Measurements from ENCODE around the gene ANXA1.

ANXA1 gene

DNA sequence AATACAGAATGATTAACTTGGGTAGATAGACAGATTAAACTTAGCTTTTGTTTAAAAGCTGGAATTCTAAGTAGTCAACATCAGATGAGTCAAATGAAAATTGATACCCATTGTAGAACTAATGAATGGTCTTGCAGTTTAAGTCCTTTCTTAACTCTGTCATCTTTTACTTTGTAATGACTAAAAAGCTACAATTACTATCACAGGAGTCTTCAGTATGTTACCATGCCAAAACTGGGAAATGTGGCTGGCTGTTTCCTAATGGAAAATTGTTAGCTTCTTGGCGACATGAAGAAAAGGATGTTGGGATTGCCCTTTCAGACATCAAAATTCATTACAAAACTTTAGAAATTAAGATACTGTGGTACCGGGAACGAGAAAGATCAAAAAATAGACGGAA is 20.2 kb upstream of the ANXA1 start:
- peaks cover 31% of the 10 kb centered on the region for H3K4me1 Mint-ChIP-seq
- H3K4me3 Mint-ChIP-seq, result peak overlapping the region; percentile 71
- H3K36me3 Mint-ChIP-seq, result no peaks in the 10 kb centered on the region
- no peaks in the 10 kb centered on the region for H3K9me3 Mint-ChIP-seq
- H3K27ac Mint-ChIP-seq, result peak overlapping the region; percentile 92
- no peak for DNase-seq
- H3K27me3 Mint-ChIP-seq, result no peaks in the 10 kb centered on the region
- CTCF ChIA-PET, result interaction anchor here (1.1 to 1.7 kb wide), 5 partner anchors 11 to 24 kb away, joined by 3 to 7 read pairs (median 4); no protein-coding TSS in a partner anchor

DNA sequence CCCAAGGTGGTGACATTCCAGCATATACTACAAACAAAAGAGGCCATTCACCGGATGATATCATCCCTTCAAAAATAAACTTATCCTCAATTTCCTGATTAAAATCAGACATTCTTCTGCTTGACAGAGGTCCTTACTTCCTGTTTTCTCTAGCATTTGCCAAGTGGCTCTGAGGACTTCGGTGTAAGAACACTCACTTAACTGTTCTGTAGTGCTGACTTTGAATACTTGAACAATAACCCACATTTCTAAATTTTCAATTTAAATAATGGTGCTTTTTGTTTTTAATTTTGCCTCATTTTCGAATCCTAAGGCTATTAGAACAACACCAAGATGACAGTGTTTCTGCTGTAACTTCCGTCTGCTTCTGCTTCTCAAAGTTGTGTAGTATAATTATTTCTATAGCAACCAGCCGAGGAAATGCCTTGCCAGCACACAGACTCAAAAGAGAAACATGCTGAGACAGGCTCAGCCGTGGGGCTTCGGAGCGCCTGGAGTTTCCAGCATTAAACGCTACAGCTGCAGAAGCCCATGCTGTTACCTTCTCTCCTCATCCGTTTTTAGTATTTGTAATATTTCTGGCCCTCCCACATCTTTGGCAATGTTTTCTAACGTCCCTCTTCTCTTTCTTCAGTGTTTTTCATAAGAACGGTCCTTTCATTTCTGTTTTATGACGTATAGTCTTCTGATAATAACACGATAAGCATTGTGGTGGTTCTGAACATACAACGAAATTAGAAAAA is 19.5 kb upstream of the ANXA1 start:
- CTCF ChIA-PET, result interaction anchor here (1.1 to 1.7 kb wide), 6 partner anchors 12 to 25 kb away, joined by 3 to 7 read pairs (median 4); no protein-coding TSS in a partner anchor

DNA sequence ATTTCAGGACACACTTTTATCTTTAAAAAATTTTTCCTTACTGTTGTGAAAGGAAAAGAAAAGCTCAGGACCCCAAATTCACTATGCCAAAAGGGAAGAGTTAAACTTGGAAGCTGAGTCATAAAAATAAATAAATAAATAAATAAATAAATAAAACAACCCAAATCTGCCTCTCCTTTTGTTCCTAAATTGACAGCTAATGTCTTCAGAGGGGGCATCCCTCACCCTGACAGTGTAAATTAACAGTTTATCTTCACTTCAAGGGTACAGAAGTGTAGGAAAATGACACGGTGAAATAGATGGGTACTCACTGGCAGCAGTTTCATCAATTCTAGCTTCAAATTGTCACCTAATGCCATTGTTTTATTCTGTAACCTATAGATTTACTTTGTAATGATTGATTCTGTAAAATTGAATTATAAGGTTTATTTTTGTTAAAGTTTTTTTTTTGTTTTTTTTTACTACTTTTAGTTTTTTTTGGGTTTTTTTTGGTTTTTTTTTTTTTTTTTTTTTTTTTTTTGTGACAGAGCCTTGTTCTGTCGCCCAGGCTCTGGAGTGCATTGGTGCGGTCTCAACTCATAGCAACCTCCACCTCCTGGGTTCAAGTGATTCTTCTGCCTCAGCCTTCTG is 18.5 kb upstream of the ANXA1 start:
- Mint-ChIP-seq H3K4me1 (peaks cover 31% of the 10 kb centered on the region), H3K36me3 (no peaks in the 10 kb centered on the region), H3K9me3 (no peaks in the 10 kb centered on the region), H3K27me3 (no peaks in the 10 kb centered on the region), H3K4me3 (peak overlapping the region; percentile 71), H3K27ac (peak overlapping the region; percentile 92)
- CTCF ChIA-PET, result interaction anchor here (1.2 to 1.4 kb wide), 2 partner anchors 11 to 22 kb away, joined by 5 read pairs; no protein-coding TSS in a partner anchor
- no peak for DNase-seq

More for the DNA sequence above, 19.5 kb upstream of the ANXA1 start:
- no peaks in the 10 kb centered on the region for H3K9me3 Mint-ChIP-seq
- DNase-seq, result peak; percentile 79
- H3K27me3 Mint-ChIP-seq, result no peaks in the 10 kb centered on the region
- peaks cover 31% of the 10 kb centered on the region for H3K4me1 Mint-ChIP-seq
- peak overlapping the region; percentile 71 for H3K4me3 Mint-ChIP-seq
- H3K36me3 Mint-ChIP-seq, result no peaks in the 10 kb centered on the region
- H3K27ac Mint-ChIP-seq, result peak overlapping the region; percentile 92

DNA sequence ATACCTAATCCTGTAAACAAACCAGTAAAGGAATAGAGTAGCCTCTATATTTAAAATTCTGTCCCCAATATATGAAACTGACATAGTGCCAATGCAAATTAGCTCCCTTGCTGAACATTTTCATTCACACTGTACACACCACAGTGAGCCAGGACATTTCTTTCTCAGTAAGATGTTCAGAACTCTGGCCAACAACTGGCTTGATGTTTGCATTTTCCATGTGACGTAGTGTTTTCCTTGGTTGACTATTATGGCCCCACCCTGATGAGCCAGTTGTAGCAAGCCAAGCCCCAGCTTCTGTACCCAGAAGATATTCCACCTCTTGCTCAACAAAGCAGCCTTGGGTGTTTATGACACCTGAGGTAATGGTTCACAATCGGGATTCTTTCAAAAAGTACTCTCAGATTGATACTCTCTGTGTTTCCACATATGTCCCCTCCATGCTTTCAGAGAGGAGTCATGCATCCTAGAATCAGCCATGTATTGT is 17.7 kb upstream of the ANXA1 start:
- no peaks in the 10 kb centered on the region for H3K9me3 Mint-ChIP-seq
- peak overlapping the region; percentile 16 for H3K27ac Mint-ChIP-seq
- no peak overlapping the region for H3K4me3 Mint-ChIP-seq
- peaks cover 31% of the 10 kb centered on the region for H3K4me1 Mint-ChIP-seq
- CTCF ChIA-PET, result interaction anchor here (1.4 to 1.9 kb wide), 2 partner anchors 13 to 21 kb away, joined by 5 to 8 read pairs; no protein-coding TSS in a partner anchor
- DNase-seq, result no peak
- H3K27me3 Mint-ChIP-seq, result no peaks in the 10 kb centered on the region
- no peaks in the 10 kb centered on the region for H3K36me3 Mint-ChIP-seq

DNA sequence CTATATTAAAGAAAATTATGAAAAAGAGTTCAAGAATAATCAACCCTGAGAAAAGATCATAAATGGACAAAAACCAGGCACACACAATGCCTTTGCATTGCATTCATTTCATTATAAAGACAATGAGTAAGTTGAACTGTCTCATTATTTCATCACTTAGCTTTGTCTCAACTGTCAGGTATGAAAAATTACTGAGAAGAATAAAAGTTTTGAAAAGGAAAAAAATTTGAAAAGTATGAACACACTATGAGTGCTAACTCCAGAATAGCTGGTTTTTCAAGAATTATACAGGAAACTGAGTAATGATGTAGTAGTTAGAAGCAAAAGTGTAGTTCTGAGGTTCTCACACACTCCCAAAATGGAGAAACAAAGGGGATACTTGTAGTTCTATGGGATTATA is 16.3 kb upstream of the ANXA1 start:
- Mint-ChIP-seq H3K36me3 (no peaks in the 10 kb centered on the region), H3K9me3 (no peaks in the 10 kb centered on the region), H3K27ac (no peak overlapping the region), H3K4me1 (peaks cover 31% of the 10 kb centered on the region), H3K4me3 (no peak overlapping the region), H3K27me3 (no peaks in the 10 kb centered on the region)
- CTCF ChIA-PET, result interaction anchor here (1.1 to 1.9 kb wide), 3 partner anchors 11 to 28 kb away, joined by 3 to 8 read pairs (median 6); no protein-coding TSS in a partner anchor
- DNase-seq, result no peak

DNA sequence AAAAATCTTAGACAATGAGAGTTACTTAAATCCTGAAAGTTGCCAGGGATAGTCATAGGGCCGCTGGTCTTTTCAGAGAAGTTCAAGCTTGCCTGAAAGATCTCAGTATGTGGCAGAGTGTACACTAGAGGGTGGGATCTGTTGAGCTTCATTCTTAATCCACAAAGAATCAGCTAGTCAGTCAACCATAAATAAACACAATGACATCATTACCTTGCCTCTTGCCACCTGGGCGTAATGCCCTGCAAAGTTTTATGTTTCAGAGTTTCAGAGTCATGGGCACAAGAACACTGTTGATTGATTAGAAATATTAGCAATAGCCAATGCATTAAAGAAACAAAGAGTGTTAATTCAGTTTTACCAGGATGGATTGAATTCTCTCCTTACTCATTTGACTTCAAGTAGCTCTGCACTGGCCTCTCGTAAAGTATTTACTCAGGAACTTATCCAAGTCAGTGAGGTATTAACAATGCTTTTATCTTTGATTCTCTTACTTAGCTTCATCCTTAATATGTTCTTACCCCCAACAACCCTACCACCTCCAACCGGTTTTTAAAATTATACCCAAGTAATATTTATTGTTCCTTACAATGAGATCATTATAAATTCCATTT is 14.3 kb upstream of the ANXA1 start:
- no peaks in the 10 kb centered on the region for H3K36me3 Mint-ChIP-seq
- H3K9me3 Mint-ChIP-seq, result no peaks in the 10 kb centered on the region
- CTCF ChIA-PET, result interaction anchor here (1.0 to 1.3 kb wide), 2 partner anchors 15 to 18 kb away, joined by 3 to 4 read pairs; no protein-coding TSS in a partner anchor
- H3K4me3 Mint-ChIP-seq, result no peak overlapping the region
- H3K4me1 Mint-ChIP-seq, result peaks cover 17% of the 10 kb centered on the region
- no peaks in the 10 kb centered on the region for H3K27me3 Mint-ChIP-seq
- H3K27ac Mint-ChIP-seq, result no peak overlapping the region
- no peak for DNase-seq

DNA sequence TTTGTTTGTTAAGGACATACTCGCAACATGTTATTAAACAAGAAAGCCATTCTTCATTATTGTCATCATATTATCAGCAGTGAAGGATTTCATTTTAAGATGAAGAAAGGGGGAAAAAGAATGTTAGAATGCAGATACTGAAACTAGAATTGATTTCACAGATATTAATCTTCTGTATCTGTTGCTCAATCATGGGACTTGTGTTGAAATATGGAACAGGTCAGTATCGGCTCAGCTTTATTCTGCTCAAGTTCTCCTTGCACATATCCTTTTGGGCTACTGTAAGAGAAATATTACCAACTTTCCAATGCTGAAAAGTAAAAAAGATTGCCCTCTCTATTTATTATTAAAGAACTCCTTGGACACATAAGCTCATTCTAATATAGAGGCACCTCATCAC is 13.8 kb upstream of the ANXA1 start:
- Mint-ChIP-seq H3K27me3 (no peaks in the 10 kb centered on the region), H3K4me3 (no peak overlapping the region), H3K27ac (no peak overlapping the region), H3K36me3 (no peaks in the 10 kb centered on the region), H3K9me3 (no peaks in the 10 kb centered on the region), H3K4me1 (peaks cover 15% of the 10 kb centered on the region)
- no peak for DNase-seq
- CTCF ChIA-PET, result interaction anchor here (1.0 to 1.3 kb wide), 2 partner anchors 15 to 17 kb away, joined by 3 to 4 read pairs; no protein-coding TSS in a partner anchor

DNA sequence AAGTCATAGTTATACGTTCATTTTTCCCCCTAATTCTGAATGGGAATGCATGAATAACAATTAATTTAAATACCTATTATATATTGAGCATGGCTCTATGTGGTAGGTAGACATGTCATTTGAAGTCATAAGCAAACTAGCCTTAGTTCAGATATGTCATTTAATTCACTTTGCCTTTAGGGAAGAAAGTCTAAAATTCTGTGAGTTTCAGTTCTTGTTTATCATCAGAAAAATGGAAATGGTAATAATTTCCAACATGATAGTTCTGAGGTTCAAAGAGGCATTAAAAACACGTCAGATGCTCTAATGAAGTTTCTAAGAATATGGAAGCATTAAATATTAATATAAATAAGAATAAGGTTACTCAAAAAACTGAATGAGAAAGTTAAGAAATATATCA is 13.1 kb upstream of the ANXA1 start:
- CTCF ChIA-PET, result no interaction called here
- H3K27ac Mint-ChIP-seq, result no peak overlapping the region
- H3K4me1 Mint-ChIP-seq, result peaks cover 16% of the 10 kb centered on the region
- no peaks in the 10 kb centered on the region for H3K36me3 Mint-ChIP-seq
- no peaks in the 10 kb centered on the region for H3K9me3 Mint-ChIP-seq
- DNase-seq, result no peak
- H3K4me3 Mint-ChIP-seq, result no peak overlapping the region
- H3K27me3 Mint-ChIP-seq, result no peaks in the 10 kb centered on the region

DNA sequence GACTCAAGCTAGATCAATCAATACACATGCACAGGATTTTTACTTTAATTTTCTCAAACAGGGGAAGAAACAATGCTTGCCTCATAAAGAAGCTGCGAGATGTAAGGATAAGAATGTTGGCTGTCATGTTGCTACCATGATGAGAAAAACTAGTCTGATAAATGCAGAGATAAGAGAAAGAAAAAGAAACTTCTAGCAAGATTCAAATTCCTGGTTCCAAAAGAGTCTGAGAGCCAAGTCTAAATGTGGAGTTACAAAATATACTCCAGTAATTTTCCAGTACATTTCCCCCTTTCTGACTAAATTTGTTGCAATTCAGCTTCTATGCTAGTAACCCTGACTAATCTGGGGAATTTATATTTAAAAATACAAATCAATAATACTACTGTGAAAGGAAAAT is 10.4 kb upstream of the ANXA1 start:
- no peak overlapping the region for H3K27ac Mint-ChIP-seq
- H3K36me3 Mint-ChIP-seq, result no peaks in the 10 kb centered on the region
- H3K27me3 Mint-ChIP-seq, result no peaks in the 10 kb centered on the region
- H3K4me1 Mint-ChIP-seq, result peaks cover 16% of the 10 kb centered on the region
- H3K4me3 Mint-ChIP-seq, result no peak overlapping the region
- H3K9me3 Mint-ChIP-seq, result no peaks in the 10 kb centered on the region
- no peak for DNase-seq
- CTCF ChIA-PET, result no interaction called here

DNA sequence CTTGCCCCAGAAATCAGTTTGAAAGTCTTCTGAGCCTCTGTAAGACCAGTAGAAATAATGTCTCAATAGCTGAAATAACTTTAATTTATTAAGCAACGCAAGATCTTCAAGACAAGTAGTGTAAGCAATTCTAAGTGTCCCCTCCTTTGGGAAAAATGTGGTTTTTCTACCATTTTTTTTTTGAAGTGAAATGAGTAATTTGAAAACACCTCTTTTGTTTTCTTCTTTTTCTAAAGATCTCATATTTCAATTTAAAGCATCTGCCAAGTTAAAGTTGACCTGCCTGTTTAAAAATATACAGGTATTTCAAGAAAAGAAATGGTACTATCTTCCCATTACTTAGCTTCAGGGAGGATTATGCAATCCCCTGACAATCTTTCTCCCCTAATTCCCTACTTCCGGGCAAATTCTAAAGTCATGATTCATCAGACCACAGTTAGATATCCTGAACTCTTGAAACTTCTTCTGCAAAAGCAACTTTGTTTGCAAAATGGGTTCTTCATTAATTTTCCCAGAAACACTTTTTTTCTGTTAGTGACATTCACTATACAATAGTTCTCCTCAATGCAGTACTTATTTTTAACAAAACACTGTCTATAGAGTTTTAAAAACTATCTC is 7.8 kb upstream of the ANXA1 start:
- no peak for DNase-seq
- CTCF ChIA-PET, result interaction anchor here (0.9 kb wide), 1 partner anchor 11 kb away, joined by 5 read pairs; no protein-coding TSS in a partner anchor
- H3K4me1 Mint-ChIP-seq, result peaks cover 28% of the 10 kb centered on the region
- peaks cover 2% of the 10 kb centered on the region for H3K36me3 Mint-ChIP-seq
- H3K4me3 Mint-ChIP-seq, result no peak overlapping the region
- no peak overlapping the region for H3K27ac Mint-ChIP-seq
- no peaks in the 10 kb centered on the region for H3K27me3 Mint-ChIP-seq
- H3K9me3 Mint-ChIP-seq, result no peaks in the 10 kb centered on the region

DNA sequence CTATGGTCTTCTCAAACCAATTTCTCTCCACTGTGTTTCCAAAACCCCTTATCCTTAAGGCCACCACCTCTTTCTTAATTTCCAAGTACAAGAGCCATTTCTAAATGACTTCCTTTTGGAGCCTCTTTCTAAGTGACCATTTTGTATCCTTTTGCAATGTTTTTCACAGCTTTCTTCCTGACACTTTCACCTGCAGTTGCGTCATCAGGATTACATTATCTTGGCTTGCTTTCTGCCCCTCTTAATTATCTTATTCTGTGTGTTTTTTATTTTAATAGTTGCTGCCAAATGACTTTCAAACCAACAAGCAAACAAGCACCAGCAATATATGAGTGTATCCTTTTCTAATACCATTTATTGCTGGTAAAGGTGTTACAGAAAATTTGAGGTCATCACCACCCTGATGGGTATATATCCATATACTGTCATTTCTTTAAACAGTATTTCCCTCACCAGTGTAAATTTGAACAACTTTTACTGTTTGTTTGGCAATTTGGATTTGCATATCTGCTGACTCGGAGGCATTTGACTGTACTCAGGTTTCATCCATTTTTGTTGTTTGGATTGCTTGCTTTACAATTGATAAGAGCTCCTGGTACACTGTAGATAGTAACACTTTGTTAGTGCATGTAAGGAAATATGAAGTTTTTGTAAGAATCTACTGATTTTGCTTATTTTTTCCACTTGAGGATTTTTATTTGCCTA is 5.4 kb upstream of the ANXA1 start:
- Mint-ChIP-seq H3K27ac (no peak overlapping the region), H3K4me1 (peaks cover 50% of the 10 kb centered on the region), H3K4me3 (no peak overlapping the region), H3K9me3 (no peaks in the 10 kb centered on the region), H3K36me3 (peaks cover 2% of the 10 kb centered on the region), H3K27me3 (no peaks in the 10 kb centered on the region)
- CTCF ChIA-PET, result interaction anchor here (1.9 kb wide), 1 partner anchor 11 kb away, joined by 8 read pairs; no protein-coding TSS in a partner anchor
- no peak for DNase-seq

DNA sequence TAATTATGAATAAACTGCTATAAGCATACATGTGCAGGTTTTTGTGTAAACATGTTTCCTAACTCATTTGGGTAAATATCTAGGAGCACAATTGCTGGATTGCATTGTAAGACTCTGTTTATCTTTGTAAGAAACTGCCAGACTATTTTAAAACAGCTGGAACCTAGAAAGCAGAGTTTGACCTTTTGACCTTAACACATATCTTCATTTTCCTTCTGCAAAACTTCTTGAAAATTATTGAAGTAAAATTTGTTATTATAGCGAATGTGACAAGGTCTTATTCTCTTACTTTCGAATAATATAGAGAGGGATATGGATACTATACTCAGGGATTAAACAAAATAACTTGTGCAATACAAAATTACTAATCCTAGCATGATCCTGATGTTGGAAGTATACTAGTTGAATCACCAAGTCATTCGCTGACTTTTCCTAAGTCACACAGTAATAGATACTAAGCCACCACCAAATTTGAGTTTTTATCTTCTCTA is 3.2 kb upstream of the ANXA1 start:
- Mint-ChIP-seq H3K4me1 (peaks cover 66% of the 10 kb centered on the region), H3K27ac (no peak overlapping the region), H3K4me3 (no peak overlapping the region), H3K36me3 (peaks cover 2% of the 10 kb centered on the region), H3K9me3 (no peaks in the 10 kb centered on the region), H3K27me3 (no peaks in the 10 kb centered on the region)
- CTCF ChIA-PET, result no interaction called here
- DNase-seq, result no peak

DNA sequence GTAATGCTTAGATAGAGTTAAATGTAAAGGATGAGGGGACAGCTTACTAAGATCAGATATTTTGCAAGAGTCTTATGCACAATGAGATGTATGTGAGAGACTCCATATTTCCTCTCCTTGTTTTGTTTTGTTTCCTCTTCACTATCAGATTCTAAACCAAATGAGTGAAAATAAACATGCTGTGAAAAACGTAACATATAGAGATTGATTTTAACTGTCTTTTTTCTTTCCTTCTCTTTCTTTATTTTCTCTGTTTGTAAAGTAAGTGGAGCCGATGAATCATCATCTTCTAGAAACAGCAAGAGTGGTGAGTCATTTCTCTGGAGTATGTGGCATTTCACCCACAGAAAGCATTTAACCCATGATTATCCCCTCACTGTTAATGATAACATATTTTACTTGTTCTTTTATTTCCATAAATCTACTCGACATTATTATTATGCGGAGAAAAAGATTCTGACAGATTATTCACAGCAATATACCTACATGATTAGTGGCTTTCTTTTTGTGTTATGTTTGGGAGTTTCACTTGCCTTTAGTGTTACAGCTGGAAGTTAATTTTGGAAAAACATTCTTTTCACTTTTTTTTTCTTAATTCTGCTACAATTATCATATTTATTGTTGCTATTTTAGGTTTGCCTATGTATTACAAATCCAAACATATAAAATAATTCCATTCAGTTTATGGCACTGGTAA is 2.1 kb upstream of the ANXA1 start:
- H3K4me3 Mint-ChIP-seq, result peak overlapping the region; percentile 37
- H3K36me3 Mint-ChIP-seq, result peaks cover 4% of the 10 kb centered on the region
- peaks cover 65% of the 10 kb centered on the region for H3K4me1 Mint-ChIP-seq
- no peak for DNase-seq
- CTCF ChIA-PET, result interaction anchor here (1.0 kb wide), 1 partner anchor 42 kb away, joined by 3 read pairs; no protein-coding TSS in a partner anchor
- H3K27me3 Mint-ChIP-seq, result no peaks in the 10 kb centered on the region
- H3K27ac Mint-ChIP-seq, result peak overlapping the region; percentile 86
- no peaks in the 10 kb centered on the region for H3K9me3 Mint-ChIP-seq

Measured in activated naive CD4-positive, alpha-beta T cell treated with anti-CD3 and anti-CD28 coated beads, Interleukin-2, amount 10 ng/mL, durations not matched to agents 7 days and 5 days (primary cell).